ES-I3 (cell line): ENCODE measurements around the gene DNAH6.

ENCODE experiments used
- H3K36me3 ChIP-seq: 2 replicates; pipeline ENCODE4 v1.6.1; 2013; ENCODE audit warnings: mild to moderate bottlenecking, low read length, control low read depth, moderate library complexity; ENCODE audit not compliant: insufficient read depth
- H3K4me1 ChIP-seq: 2 replicates; pipeline ENCODE4 v1.6.1; 2013; ENCODE audit warnings: mild to moderate bottlenecking, control low read depth, low read length; ENCODE audit not compliant: insufficient read depth
- H3K9ac ChIP-seq: 2 replicates; pipeline ENCODE4 v1.6.1; 2013; ENCODE audit warnings: low read depth, mild to moderate bottlenecking, low read length, moderate library complexity
- H3K9me3 ChIP-seq: 2 replicates; pipeline ENCODE4 v1.6.1; 2013; ENCODE audit warnings: mild to moderate bottlenecking, low read length, moderate library complexity; ENCODE audit not compliant: control insufficient read depth, insufficient read depth

DNAH6 gene

GRCh38 chr2:84788027-84788426 is 271.7 kb downstream of the DNAH6 start:
- H3K36me3 ChIP-seq, result no peaks in the 10 kb centered on the region
- H3K9me3 ChIP-seq, result no peaks in the 10 kb centered on the region
- no peak overlapping the region for H3K9ac ChIP-seq
- no peaks in the 10 kb centered on the region for H3K4me1 ChIP-seq

- H3K4me1 ChIP-seq, result no peaks in the 10 kb centered on the region
- no peak overlapping the region for H3K9ac ChIP-seq
Observed at GRCh38 chr2:84788498-84788897, 272.2 kb downstream of the DNAH6 start.

GRCh38 chr2:84792856-84793522 is 276.7 kb downstream of the DNAH6 start:
- Histone ChIP-seq H3K9ac (no peak overlapping the region), H3K9me3 (no peaks in the 10 kb centered on the region), H3K36me3 (no peaks in the 10 kb centered on the region), H3K4me1 (no peaks in the 10 kb centered on the region)

More at GRCh38 chr2:84788498-84788897, 272.2 kb downstream of the DNAH6 start:
- Histone ChIP-seq H3K9me3 (no peaks in the 10 kb centered on the region), H3K36me3 (no peaks in the 10 kb centered on the region)

GRCh38 chr2:84793641-84794040 is 277.3 kb downstream of the DNAH6 start:
- H3K36me3 ChIP-seq, result no peaks in the 10 kb centered on the region
- no peaks in the 10 kb centered on the region for H3K9me3 ChIP-seq
- no peak overlapping the region for H3K9ac ChIP-seq
- no peaks in the 10 kb centered on the region for H3K4me1 ChIP-seq

- peaks cover 11% of the 10 kb centered on the region for H3K4me1 ChIP-seq
- no peaks in the 10 kb centered on the region for H3K36me3 ChIP-seq
- no peak overlapping the region for H3K9ac ChIP-seq
- no peaks in the 10 kb centered on the region for H3K9me3 ChIP-seq
Observed at GRCh38 chr2:84796798-84797197, 280.5 kb downstream of the DNAH6 start.

GRCh38 chr2:84797271-84797670 is 281.0 kb downstream of the DNAH6 start:
- Histone ChIP-seq H3K9me3 (no peaks in the 10 kb centered on the region), H3K9ac (no peak overlapping the region), H3K36me3 (no peaks in the 10 kb centered on the region), H3K4me1 (peaks cover 11% of the 10 kb centered on the region)

GRCh38 chr2:84799772-84800171 is 283.5 kb downstream of the DNAH6 start:
- Histone ChIP-seq H3K9ac (no peak overlapping the region), H3K9me3 (no peaks in the 10 kb centered on the region), H3K4me1 (peaks cover 11% of the 10 kb centered on the region), H3K36me3 (no peaks in the 10 kb centered on the region)

- Histone ChIP-seq H3K4me1 (peaks cover 11% of the 10 kb centered on the region), H3K36me3 (no peaks in the 10 kb centered on the region), H3K9me3 (no peaks in the 10 kb centered on the region), H3K9ac (no peak overlapping the region)
Observed at GRCh38 chr2:84800194-84800805, 284.0 kb downstream of the DNAH6 start.

GRCh38 chr2:84801811-84802210 is 285.5 kb downstream of the DNAH6 start:
- Histone ChIP-seq H3K4me1 (peaks cover 11% of the 10 kb centered on the region), H3K36me3 (no peaks in the 10 kb centered on the region), H3K9ac (no peak overlapping the region), H3K9me3 (no peaks in the 10 kb centered on the region)

- no peak overlapping the region for H3K9ac ChIP-seq
- no peaks in the 10 kb centered on the region for H3K4me1 ChIP-seq
- no peaks in the 10 kb centered on the region for H3K9me3 ChIP-seq
- no peaks in the 10 kb centered on the region for H3K36me3 ChIP-seq
Observed at GRCh38 chr2:84805250-84805958, 289.1 kb downstream of the DNAH6 start.

- Histone ChIP-seq H3K9me3 (no peaks in the 10 kb centered on the region), H3K4me1 (no peaks in the 10 kb centered on the region), H3K36me3 (no peaks in the 10 kb centered on the region), H3K9ac (no peak overlapping the region)
Observed at GRCh38 chr2:84807063-84807485, 290.8 kb downstream of the DNAH6 start.

- H3K9me3 ChIP-seq, result no peaks in the 10 kb centered on the region
- no peak overlapping the region for H3K9ac ChIP-seq
- no peaks in the 10 kb centered on the region for H3K36me3 ChIP-seq
- H3K4me1 ChIP-seq, result no peaks in the 10 kb centered on the region
Observed at GRCh38 chr2:84808279-84808678, 292.0 kb downstream of the DNAH6 start.

GRCh38 chr2:84811839-84812431 is 295.6 kb downstream of the DNAH6 start:
- Histone ChIP-seq H3K9me3 (no peaks in the 10 kb centered on the region), H3K4me1 (no peaks in the 10 kb centered on the region), H3K36me3 (no peaks in the 10 kb centered on the region), H3K9ac (no peak overlapping the region)

- no peaks in the 10 kb centered on the region for H3K4me1 ChIP-seq
- H3K9ac ChIP-seq, result no peak overlapping the region
- no peaks in the 10 kb centered on the region for H3K9me3 ChIP-seq
- H3K36me3 ChIP-seq, result no peaks in the 10 kb centered on the region
Observed at GRCh38 chr2:84815146-84815545, 298.8 kb downstream of the DNAH6 start.
